RWPE2 (cell line): ENCODE results near the gene PCBP3.
"Not testable (repeated sequence)": the region's sequence is repeated elsewhere in the genome, so short reads cannot be mapped to it uniquely, and the experiment has no call there.

ENCODE experiments used
- ATAC-seq: fragments of 200-7000 bp; cut with Tn5 transposase; 3 replicates; pipeline ENCODE4 v1.9.1; 2021; ENCODE audit warnings: low read depth
- DNase-seq: peaks from one replicate; pipeline ENCODE4 v3.0.0-alpha.2; 2020; ENCODE audit warnings: low spot score
- H3K27ac ChIP-seq: fragments of 450-650 bp; 2 replicates; pipeline ENCODE4 v1.5.1; 2017; ENCODE audit warnings: mild to moderate bottlenecking; ENCODE audit not compliant: poor library complexity, severe bottlenecking
- H3K27me3 ChIP-seq: fragments of 250-450 bp; sonication (Bioruptor Pico); 2 replicates; pipeline ENCODE4 v1.5.1; 2021; ENCODE audit warnings: mild to moderate bottlenecking, moderate library complexity; ENCODE audit not compliant: insufficient read depth, poor library complexity, severe bottlenecking
- H3K36me3 ChIP-seq: fragments of 250-450 bp; sonication (Bioruptor Pico); 2 replicates; pipeline ENCODE4 v1.5.1; 2020; ENCODE audit warnings: low read depth, mild to moderate bottlenecking, moderate library complexity
- H3K4me1 ChIP-seq: fragments of 250-450 bp; sonication (Bioruptor Pico); 2 replicates; pipeline ENCODE4 v1.5.1; 2021; ENCODE audit warnings: mild to moderate bottlenecking, moderate library complexity; ENCODE audit not compliant: insufficient read depth, poor library complexity, severe bottlenecking
- H3K4me3 ChIP-seq: fragments of 250-450 bp; sonication (Bioruptor Pico); 2 replicates; pipeline ENCODE4 v1.5.1; 2021; ENCODE audit warnings: mild to moderate bottlenecking, moderate library complexity; ENCODE audit not compliant: severe bottlenecking
- H3K9me3 ChIP-seq: fragments of 250-450 bp; sonication (Bioruptor Pico); 2 replicates; pipeline ENCODE4 v1.5.1; 2021; ENCODE audit warnings: mild to moderate bottlenecking, moderate library complexity; ENCODE audit not compliant: severe bottlenecking
- CTCF ChIP-seq: fragments of 450-650 bp; IDR thresholded peaks from one replicate; pipeline ENCODE4 v1.5.1; 2017; ENCODE audit warnings: mild to moderate bottlenecking, moderate library complexity; ENCODE audit not compliant: poor library complexity, severe bottlenecking

PCBP3 gene

GRCh38 chr21:45704311-45705108, 61.0 kb downstream of the PCBP3 start:
- ATAC-seq (no peak), DNase-seq (no peak)
- peaks cover under 1% of the 10 kb centered on the region for H3K4me1 ChIP-seq
- no peaks in the 10 kb centered on the region for H3K27me3 ChIP-seq
- no peak for TF ChIP-seq CTCF
- H3K27ac ChIP-seq = no peak overlapping the region
- H3K4me3 ChIP-seq = no peak overlapping the region
- no peaks in the 10 kb centered on the region for H3K36me3 ChIP-seq
- no peaks in the 10 kb centered on the region for H3K9me3 ChIP-seq

- Histone ChIP-seq H3K4me3 (no peak overlapping the region), H3K4me1 (no peaks in the 10 kb centered on the region), H3K27me3 (no peaks in the 10 kb centered on the region), H3K9me3 (no peaks in the 10 kb centered on the region), H3K36me3 (no peaks in the 10 kb centered on the region), H3K27ac (no peak overlapping the region)
- ATAC-seq = no peak
- DNase-seq = no peak
- TF ChIP-seq CTCF = no peak
Measured at GRCh38 chr21:45706299-45706698, 62.8 kb downstream of the PCBP3 start.

GRCh38 chr21:45709173-45709572, 65.6 kb downstream of the PCBP3 start:
- DNase-seq (no peak), ATAC-seq (0 out of 3 replicates have a peak, but pooled peaks have one; percentile 27)
- Histone ChIP-seq H3K4me1 (no peaks in the 10 kb centered on the region), H3K9me3 (no peaks in the 10 kb centered on the region), H3K27me3 (no peaks in the 10 kb centered on the region), H3K36me3 (no peaks in the 10 kb centered on the region), H3K4me3 (no peak overlapping the region), H3K27ac (no peak overlapping the region)
- TF ChIP-seq CTCF = no peak

- H3K9me3 ChIP-seq = no peaks in the 10 kb centered on the region
- no peak for TF ChIP-seq CTCF
- H3K27me3 ChIP-seq = no peaks in the 10 kb centered on the region
- ATAC-seq (no peak), DNase-seq (no peak)
- H3K4me3 ChIP-seq = no peak overlapping the region
- H3K36me3 ChIP-seq = no peaks in the 10 kb centered on the region
- no peaks in the 10 kb centered on the region for H3K4me1 ChIP-seq
- H3K27ac ChIP-seq = no peak overlapping the region
Measured at GRCh38 chr21:45709696-45710268, 66.3 kb downstream of the PCBP3 start.

GRCh38 chr21:45710306-45710705, 66.8 kb downstream of the PCBP3 start:
- H3K27ac ChIP-seq, DNase-seq, H3K27me3 ChIP-seq, H3K4me1 ChIP-seq, H3K36me3 ChIP-seq, H3K9me3 ChIP-seq, ATAC-seq, H3K4me3 ChIP-seq: not testable (repeated sequence)
